Measurements from ENCODE around the gene SLC35B2.

The SLC35B2 gene

GRCh38 chr6:44267252-44267651 is 9.9 kb upstream of the SLC35B2 start:
- no peak for DNase-seq (ENCODE audit: low spot score)

- no peak for DNase-seq (ENCODE audit: low spot score)
Measured at GRCh38 chr6:44266347-44266746, 9.0 kb upstream of the SLC35B2 start.

- DNase-seq (ENCODE audit: low spot score) = no peak
Measured at GRCh38 chr6:44265722-44266233, 8.4 kb upstream of the SLC35B2 start.

- peak; percentile 93 for DNase-seq (ENCODE audit: low spot score)
Measured at GRCh38 chr6:44265007-44265721, 7.8 kb upstream of the SLC35B2 start, which contains the start of gene NFKBIE. Gene NFKBIE (minus strand): TSS chr6:44265551. CDS start chr6:44265346, 205 bp downstream.

GRCh38 chr6:44264154-44265006 is 7.1 kb upstream of the SLC35B2 start:
- peak; percentile 33 for DNase-seq (ENCODE audit: low spot score)

- peak; percentile 41 for DNase-seq (ENCODE audit: low spot score)
Measured at GRCh38 chr6:44263354-44264100, 6.2 kb upstream of the SLC35B2 start.

- DNase-seq (ENCODE audit: low spot score) = no peak
Measured at GRCh38 chr6:44262467-44263353, 5.4 kb upstream of the SLC35B2 start.

- no peak for DNase-seq (ENCODE audit: low spot score)
Measured at GRCh38 chr6:44261581-44261980, 4.3 kb upstream of the SLC35B2 start.

- DNase-seq (ENCODE audit: low spot score) = no peak
Measured at GRCh38 chr6:44260451-44261297, 3.3 kb upstream of the SLC35B2 start.

GRCh38 chr6:44260011-44260410 is 2.7 kb upstream of the SLC35B2 start:
- no peak for DNase-seq (ENCODE audit: low spot score)

- DNase-seq (ENCODE audit: low spot score) = no peak
Measured at GRCh38 chr6:44258921-44259320, 1.6 kb upstream of the SLC35B2 start.

- no peak for DNase-seq (ENCODE audit: low spot score)
Measured at GRCh38 chr6:44258325-44258863, 1.1 kb upstream of the SLC35B2 start.

GRCh38 chr6:44257753-44258324 is 511 bp upstream of the SLC35B2 start:
- DNase-seq (ENCODE audit: low spot score) = no peak

GRCh38 chr6:44256775-44257024 is 628 bp downstream of the SLC35B2 start:
- no peak for DNase-seq (ENCODE audit: low spot score)

GRCh38 chr6:44255871-44256774 is 1.2 kb downstream of the SLC35B2 start:
- DNase-seq (ENCODE audit: low spot score) = no peak

- no peak for DNase-seq (ENCODE audit: low spot score)
Measured at GRCh38 chr6:44255105-44255808, 2.1 kb downstream of the SLC35B2 start.

GRCh38 chr6:44254191-44255104 is 2.9 kb downstream of the SLC35B2 start:
- no peak for DNase-seq (ENCODE audit: low spot score)

Measured in CD4-positive, alpha-beta T cell treated with Interleukin-6 at 100 ng/mL for 8 hours (primary cell).